Osteoblast (primary cell): ENCODE data around the gene AMN. TPM values are rescaled to one million over a fixed set of nuclear protein-coding genes. Genes with fewer than 3 reads are reported as not detected.

Experiments used
- DNase-seq: peaks from one replicate; pipeline ENCODE4 v3.0.0; 2011; ENCODE audit warnings: low spot score, mixed read lengths; ENCODE audit not compliant: insufficient read length; ENCODE audit errors: missing footprints
- H2AFZ ChIP-seq: 2 replicates; pipeline ENCODE4 v1.6.0; 2011; ENCODE audit warnings: mild to moderate bottlenecking, low read length
- H3K27ac ChIP-seq: 2 replicates; pipeline ENCODE4 v1.5.1; 2011; ENCODE audit warnings: mild to moderate bottlenecking, low read depth, low read length, moderate library complexity
- H3K27me3 ChIP-seq: 2 replicates; pipeline ENCODE4 v1.6.0; 2012; ENCODE audit warnings: mild to moderate bottlenecking, control low read depth, inconsistent platforms, low read length, moderate library complexity; ENCODE audit not compliant: insufficient read depth
- H3K36me3 ChIP-seq: 2 replicates; pipeline ENCODE4 v1.5.1; 2011; ENCODE audit warnings: mild to moderate bottlenecking, low read length, control low read depth, moderate library complexity; ENCODE audit not compliant: insufficient read depth
- H3K4me1 ChIP-seq: 2 replicates; pipeline ENCODE4 v1.5.1; 2011; ENCODE audit warnings: mild to moderate bottlenecking, low read length, control low read depth, moderate library complexity; ENCODE audit not compliant: insufficient read depth
- H3K4me2 ChIP-seq: 2 replicates; pipeline ENCODE4 v1.6.0; 2011; ENCODE audit warnings: mild to moderate bottlenecking, low read length; ENCODE audit not compliant: insufficient read depth
- H3K4me3 ChIP-seq: fragments of 200-600 bp; sonication (generic); 3 replicates; pipeline ENCODE4 v1.5.1; 2012; ENCODE audit warnings: mild to moderate bottlenecking, low read length, inconsistent platforms; ENCODE audit not compliant: insufficient read depth
- H3K79me2 ChIP-seq: 2 replicates; pipeline ENCODE4 v1.6.0; 2012; ENCODE audit warnings: mild to moderate bottlenecking, low read length, control low read depth, inconsistent platforms; ENCODE audit not compliant: insufficient read depth
- H3K9me3 ChIP-seq: 2 replicates; pipeline ENCODE4 v1.5.1; 2011; ENCODE audit warnings: low read depth, low read length, control low read depth
- H4K20me1 ChIP-seq: 2 replicates; pipeline ENCODE4 v1.6.0; 2012; ENCODE audit warnings: mild to moderate bottlenecking, low read length, control low read depth; ENCODE audit not compliant: insufficient read depth
- total RNA-seq: library from RNA; depleted of rRNA; stranded (reverse); fragments of >200 nt; gene quantifications from 2 replicates; pipeline ENCODE4 v1.2.3, GENCODE V29; 2012
- TF ChIP-seq, protein P1 (sequence below): IDR thresholded peaks from 2 replicates; pipeline ENCODE4 v1.5.1; 2011; ENCODE audit warnings: mild to moderate bottlenecking, low read depth, low read length, moderate library complexity; ENCODE audit errors: extremely low read depth

AMN gene
- total RNA-seq, 1 donor: under 0.01 TPM

GRCh38 chr14:102927878-102928411, 5.5 kb downstream of the AMN start:
- peaks cover 22% of the 10 kb centered on the region for H4K20me1 ChIP-seq
- peaks cover 77% of the 10 kb centered on the region for H3K27me3 ChIP-seq
- H3K4me1 ChIP-seq: peaks cover 6% of the 10 kb centered on the region
- no peak overlapping the region for H3K27ac ChIP-seq
- no peaks in the 10 kb centered on the region for H3K9me3 ChIP-seq
- peaks cover 1% of the 10 kb centered on the region for H3K36me3 ChIP-seq
- no peak for DNase-seq
- TF ChIP-seq, protein P1, sequence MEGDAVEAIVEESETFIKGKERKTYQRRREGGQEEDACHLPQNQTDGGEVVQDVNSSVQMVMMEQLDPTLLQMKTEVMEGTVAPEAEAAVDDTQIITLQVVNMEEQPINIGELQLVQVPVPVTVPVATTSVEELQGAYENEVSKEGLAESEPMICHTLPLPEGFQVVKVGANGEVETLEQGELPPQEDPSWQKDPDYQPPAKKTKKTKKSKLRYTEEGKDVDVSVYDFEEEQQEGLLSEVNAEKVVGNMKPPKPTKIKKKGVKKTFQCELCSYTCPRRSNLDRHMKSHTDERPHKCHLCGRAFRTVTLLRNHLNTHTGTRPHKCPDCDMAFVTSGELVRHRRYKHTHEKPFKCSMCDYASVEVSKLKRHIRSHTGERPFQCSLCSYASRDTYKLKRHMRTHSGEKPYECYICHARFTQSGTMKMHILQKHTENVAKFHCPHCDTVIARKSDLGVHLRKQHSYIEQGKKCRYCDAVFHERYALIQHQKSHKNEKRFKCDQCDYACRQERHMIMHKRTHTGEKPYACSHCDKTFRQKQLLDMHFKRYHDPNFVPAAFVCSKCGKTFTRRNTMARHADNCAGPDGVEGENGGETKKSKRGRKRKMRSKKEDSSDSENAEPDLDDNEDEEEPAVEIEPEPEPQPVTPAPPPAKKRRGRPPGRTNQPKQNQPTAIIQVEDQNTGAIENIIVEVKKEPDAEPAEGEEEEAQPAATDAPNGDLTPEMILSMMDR: no peak
- H3K4me3 ChIP-seq: peak overlapping the region; percentile 43
- no peaks in the 10 kb centered on the region for H3K79me2 ChIP-seq
- H2AFZ ChIP-seq: no peak overlapping the region
- peak overlapping the region; percentile 45 for H3K4me2 ChIP-seq

DNA sequence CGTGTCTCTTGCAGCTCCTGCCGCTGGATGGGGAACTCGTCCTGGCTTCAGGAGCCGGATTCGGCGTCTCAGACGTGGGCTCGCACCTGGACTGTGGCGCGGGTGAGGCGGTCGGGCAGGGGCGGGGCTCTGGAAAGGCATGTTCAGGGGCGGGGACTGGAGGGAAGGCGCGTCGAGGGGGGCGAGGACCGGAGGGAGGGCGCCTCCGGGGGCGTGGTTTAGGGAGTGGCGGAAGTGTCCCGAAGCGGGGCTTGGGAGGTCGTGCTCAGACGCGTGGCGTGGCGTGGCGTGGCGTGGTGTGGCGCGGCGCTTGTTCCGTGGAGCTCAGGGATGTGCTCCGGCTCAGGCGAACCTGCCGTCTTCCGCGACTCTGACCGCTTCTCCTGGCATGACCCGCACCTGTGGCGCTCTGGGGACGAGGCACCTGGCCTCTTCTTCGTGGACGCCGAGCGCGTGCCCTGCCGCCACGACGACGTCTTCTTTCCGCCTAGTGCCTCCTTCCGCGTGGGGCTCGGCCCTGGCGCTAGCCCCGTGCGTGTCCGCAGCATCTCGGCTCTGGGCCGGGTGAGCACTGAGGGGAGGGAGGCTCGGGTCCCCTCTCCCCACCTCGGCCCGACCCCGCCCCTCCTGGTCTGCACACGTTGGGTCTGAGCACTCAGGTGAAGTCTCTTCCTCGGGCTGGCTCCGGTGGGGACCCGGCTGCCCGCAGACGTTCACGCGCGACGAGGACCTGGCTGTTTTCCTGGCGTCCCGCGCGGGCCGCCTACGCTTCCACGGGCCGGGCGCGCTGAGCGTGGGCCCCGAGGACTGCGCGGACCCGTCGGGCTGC, 6.2 kb downstream of the AMN start:
- peak; percentile 94 for DNase-seq
- peaks cover 6% of the 10 kb centered on the region for H3K4me1 ChIP-seq
- no peak overlapping the region for H3K27ac ChIP-seq
- H3K27me3 ChIP-seq: peaks cover 70% of the 10 kb centered on the region
- no peaks in the 10 kb centered on the region for H3K9me3 ChIP-seq
- peaks cover 3% of the 10 kb centered on the region for H3K36me3 ChIP-seq
- peak overlapping the region; percentile 45 for H3K4me2 ChIP-seq
- H4K20me1 ChIP-seq: peaks cover 22% of the 10 kb centered on the region
- H2AFZ ChIP-seq: no peak overlapping the region
- H3K79me2 ChIP-seq: no peaks in the 10 kb centered on the region
- peak overlapping the region; percentile 43 for H3K4me3 ChIP-seq
- TF ChIP-seq, protein P1: no peak

- Histone ChIP-seq H4K20me1 (peaks cover 25% of the 10 kb centered on the region), H3K27me3 (peaks cover 61% of the 10 kb centered on the region), H3K79me2 (no peaks in the 10 kb centered on the region), H3K4me1 (peaks cover 6% of the 10 kb centered on the region), H3K27ac (no peak overlapping the region), H2AFZ (no peak overlapping the region), H3K4me2 (peak overlapping the region; percentile 45), H3K9me3 (no peaks in the 10 kb centered on the region), H3K36me3 (peaks cover 3% of the 10 kb centered on the region), H3K4me3 (peak overlapping the region; percentile 43)
- TF ChIP-seq, protein P1: no peak
- peak; percentile 88 for DNase-seq
Observed at GRCh38 chr14:102929241-102930137, 7.0 kb downstream of the AMN start.
